Astrocyte (in vitro differentiated cells and primary cell): Measurements from ENCODE around the gene AOAH. TPM values are rescaled to one million over a fixed set of nuclear protein-coding genes. Genes with fewer than 3 reads are reported as not detected.

ENCODE experiments used
- DNase-seq: peaks from one replicate; pipeline ENCODE4 v3.0.0-alpha.2; 2010; ENCODE audit warnings: low read depth
- FAIRE-seq: peaks from 2 replicates; lab custom pipeline; 2011; peaks lifted over from hg19 to GRCh38; lab: Jason Lieb, UNC
- H2AFZ ChIP-seq: 2 replicates; pipeline ENCODE4 v1.6.0; 2012; ENCODE audit warnings: low read depth, low read length, inconsistent platforms
- H3K27ac ChIP-seq: 2 replicates; pipeline ENCODE4 v1.5.1; 2011; ENCODE audit warnings: low read depth, low read length, inconsistent platforms
- H3K27me3 ChIP-seq: 2 replicates; pipeline ENCODE4 v1.6.0; 2011; ENCODE audit warnings: low read length, inconsistent platforms; ENCODE audit not compliant: insufficient read depth
- H3K36me3 ChIP-seq: 2 replicates; pipeline ENCODE4 v1.5.1; 2011; ENCODE audit warnings: low read length, inconsistent platforms; ENCODE audit not compliant: insufficient read depth
- H3K4me1 ChIP-seq: 2 replicates; pipeline ENCODE4 v1.5.1; 2011; ENCODE audit warnings: low read length, inconsistent platforms; ENCODE audit not compliant: insufficient read depth
- H3K4me2 ChIP-seq: 2 replicates; pipeline ENCODE4 v1.6.0; 2012; ENCODE audit warnings: low read length, inconsistent platforms
- H3K4me3 ChIP-seq: 2 replicates; pipeline ENCODE4 v1.5.1; 2011; ENCODE audit warnings: low read depth, mild to moderate bottlenecking, low read length, inconsistent platforms; ENCODE audit not compliant: insufficient read depth
- H3K79me2 ChIP-seq: 2 replicates; pipeline ENCODE4 v1.6.0; 2012; ENCODE audit warnings: mild to moderate bottlenecking, low read length, inconsistent platforms; ENCODE audit not compliant: insufficient read depth
- H3K9ac ChIP-seq: 2 replicates; pipeline ENCODE4 v1.6.0; 2012; ENCODE audit warnings: mild to moderate bottlenecking, low read length, inconsistent platforms
- H3K9me3 ChIP-seq: 2 replicates; pipeline ENCODE4 v1.5.1; 2012; ENCODE audit warnings: low read depth, mild to moderate bottlenecking, low read length, inconsistent platforms; ENCODE audit not compliant: insufficient read depth
- H4K20me1 ChIP-seq: 2 replicates; pipeline ENCODE4 v1.6.0; 2012; ENCODE audit warnings: low read length, inconsistent platforms; ENCODE audit not compliant: insufficient read depth
- H3K27ac Mint-ChIP-seq: one replicate; pipeline ENCODE4 v1.8.0; 2021; ENCODE audit warnings: mild to moderate bottlenecking, mixed read lengths; ENCODE audit not compliant: unreplicated experiment
- H3K27me3 Mint-ChIP-seq: one replicate; pipeline ENCODE4 v1.8.0; 2021; ENCODE audit warnings: low read depth, mixed read lengths; ENCODE audit not compliant: unreplicated experiment
- H3K36me3 Mint-ChIP-seq: one replicate; pipeline ENCODE4 v1.8.0; 2021; ENCODE audit warnings: low read depth, mixed read lengths; ENCODE audit not compliant: unreplicated experiment
- H3K4me1 Mint-ChIP-seq: one replicate; pipeline ENCODE4 v1.8.0; 2021; ENCODE audit warnings: low read depth, mixed read lengths; ENCODE audit not compliant: unreplicated experiment
- H3K4me3 Mint-ChIP-seq: one replicate; pipeline ENCODE4 v1.8.0; 2021; ENCODE audit warnings: mild to moderate bottlenecking, moderate library complexity, mixed read lengths; ENCODE audit not compliant: unreplicated experiment
- H3K9me3 Mint-ChIP-seq: one replicate; pipeline ENCODE4 v1.8.0; 2021; ENCODE audit warnings: mild to moderate bottlenecking, mixed read lengths; ENCODE audit not compliant: unreplicated experiment
- EZH2 ChIP-seq: IDR thresholded peaks from 2 replicates; pipeline ENCODE4 v1.6.1; 2012; ENCODE audit warnings: mild to moderate bottlenecking, low read length, inconsistent platforms; ENCODE audit not compliant: insufficient read depth
- total RNA-seq: library from RNA; stranded (reverse); gene quantifications from 2 replicates; pipeline ENCODE4 v1.2.1, GENCODE V29; 2021
- TF ChIP-seq, protein P1 (sequence below): IDR thresholded peaks from 2 replicates; pipeline ENCODE4 v1.5.1; 2011; ENCODE audit warnings: low read depth, mild to moderate bottlenecking, inconsistent platforms, low read length, moderate library complexity; ENCODE audit not compliant: insufficient read depth

Gene AOAH
- total RNA-seq, 1 donor from 2014 or later = not detected

DNA sequence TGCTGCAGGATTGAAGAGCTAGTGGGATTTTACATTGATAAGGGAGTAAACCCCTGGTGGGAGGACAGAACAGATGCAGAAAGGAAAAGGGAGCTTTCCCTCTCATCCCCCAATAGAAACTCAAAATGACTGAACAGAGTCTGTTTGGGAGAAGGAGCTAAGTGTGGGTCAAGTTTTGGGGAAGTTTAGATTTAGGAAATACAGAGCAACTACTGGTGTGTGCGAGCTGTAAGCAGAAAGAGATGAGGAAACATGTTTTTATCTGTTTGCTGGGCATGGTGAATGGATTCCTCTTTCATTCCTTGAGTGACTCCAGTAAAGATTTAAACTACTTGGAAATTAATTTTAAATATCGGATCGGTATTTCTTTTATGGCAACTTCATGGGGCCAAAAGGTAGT lies 132.7 kb downstream of the AOAH start:
- Mint-ChIP-seq H3K27ac (no peak overlapping the region), H3K36me3 (no peaks in the 10 kb centered on the region)

DNA sequence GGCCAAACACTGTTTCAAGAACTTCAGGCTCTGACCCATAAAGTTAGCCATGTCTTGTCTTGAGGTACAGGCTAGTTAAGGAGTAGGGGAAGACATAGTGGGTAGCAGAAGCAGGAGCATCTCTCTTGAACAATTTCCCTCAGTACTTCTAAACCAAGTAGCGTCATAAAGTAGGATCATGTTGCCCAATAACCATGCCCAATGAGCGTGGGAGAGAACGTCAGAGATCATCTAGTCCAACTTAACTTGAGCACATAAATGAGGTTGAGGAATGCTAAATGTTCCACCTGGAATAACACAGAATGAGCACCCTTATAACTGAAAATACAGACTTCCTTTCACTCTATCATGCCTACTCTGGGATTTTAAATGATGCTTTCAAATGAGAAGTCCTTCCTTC lies 134.9 kb downstream of the AOAH start:
- Histone ChIP-seq H3K79me2 (no peaks in the 10 kb centered on the region), H3K4me3 (no peak overlapping the region), H3K27ac (no peak overlapping the region), H3K4me1 (no peaks in the 10 kb centered on the region), H3K9me3 (no peaks in the 10 kb centered on the region), H2AFZ (no peak overlapping the region), H3K9ac (no peak overlapping the region), H3K4me2 (no peak overlapping the region), H3K36me3 (no peaks in the 10 kb centered on the region), H4K20me1 (no peaks in the 10 kb centered on the region), H3K27me3 (peaks cover 2% of the 10 kb centered on the region)
- TF ChIP-seq, protein P1, sequence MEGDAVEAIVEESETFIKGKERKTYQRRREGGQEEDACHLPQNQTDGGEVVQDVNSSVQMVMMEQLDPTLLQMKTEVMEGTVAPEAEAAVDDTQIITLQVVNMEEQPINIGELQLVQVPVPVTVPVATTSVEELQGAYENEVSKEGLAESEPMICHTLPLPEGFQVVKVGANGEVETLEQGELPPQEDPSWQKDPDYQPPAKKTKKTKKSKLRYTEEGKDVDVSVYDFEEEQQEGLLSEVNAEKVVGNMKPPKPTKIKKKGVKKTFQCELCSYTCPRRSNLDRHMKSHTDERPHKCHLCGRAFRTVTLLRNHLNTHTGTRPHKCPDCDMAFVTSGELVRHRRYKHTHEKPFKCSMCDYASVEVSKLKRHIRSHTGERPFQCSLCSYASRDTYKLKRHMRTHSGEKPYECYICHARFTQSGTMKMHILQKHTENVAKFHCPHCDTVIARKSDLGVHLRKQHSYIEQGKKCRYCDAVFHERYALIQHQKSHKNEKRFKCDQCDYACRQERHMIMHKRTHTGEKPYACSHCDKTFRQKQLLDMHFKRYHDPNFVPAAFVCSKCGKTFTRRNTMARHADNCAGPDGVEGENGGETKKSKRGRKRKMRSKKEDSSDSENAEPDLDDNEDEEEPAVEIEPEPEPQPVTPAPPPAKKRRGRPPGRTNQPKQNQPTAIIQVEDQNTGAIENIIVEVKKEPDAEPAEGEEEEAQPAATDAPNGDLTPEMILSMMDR = no peak
- TF ChIP-seq EZH2 = no peak
- Mint-ChIP-seq H3K4me3 (no peak overlapping the region), H3K9me3 (no peaks in the 10 kb centered on the region), H3K36me3 (no peaks in the 10 kb centered on the region), H3K27ac (no peak overlapping the region), H3K4me1 (no peaks in the 10 kb centered on the region), H3K27me3 (no peaks in the 10 kb centered on the region)
- DNase-seq (no peak), FAIRE-seq (no peak)

More for the DNA sequence above, 132.7 kb downstream of the AOAH start:
- no peaks in the 10 kb centered on the region for H3K4me1 ChIP-seq
- H3K36me3 ChIP-seq = no peaks in the 10 kb centered on the region
- H3K27ac ChIP-seq = no peak overlapping the region
- H3K4me1 Mint-ChIP-seq = no peaks in the 10 kb centered on the region
- no peak for DNase-seq
- H3K27me3 ChIP-seq = peaks cover 2% of the 10 kb centered on the region
- no peak overlapping the region for H3K4me3 ChIP-seq
- H3K4me2 ChIP-seq = no peak overlapping the region
- H3K9me3 Mint-ChIP-seq = no peaks in the 10 kb centered on the region
- TF ChIP-seq, protein P1 = no peak
- no peak for TF ChIP-seq EZH2
- FAIRE-seq = no peak
- H3K79me2 ChIP-seq = no peaks in the 10 kb centered on the region
- no peaks in the 10 kb centered on the region for H3K27me3 Mint-ChIP-seq
- H3K9ac ChIP-seq = no peak overlapping the region
- no peaks in the 10 kb centered on the region for H3K9me3 ChIP-seq
- H2AFZ ChIP-seq = no peak overlapping the region
- H4K20me1 ChIP-seq = no peaks in the 10 kb centered on the region
- no peak overlapping the region for H3K4me3 Mint-ChIP-seq

DNA sequence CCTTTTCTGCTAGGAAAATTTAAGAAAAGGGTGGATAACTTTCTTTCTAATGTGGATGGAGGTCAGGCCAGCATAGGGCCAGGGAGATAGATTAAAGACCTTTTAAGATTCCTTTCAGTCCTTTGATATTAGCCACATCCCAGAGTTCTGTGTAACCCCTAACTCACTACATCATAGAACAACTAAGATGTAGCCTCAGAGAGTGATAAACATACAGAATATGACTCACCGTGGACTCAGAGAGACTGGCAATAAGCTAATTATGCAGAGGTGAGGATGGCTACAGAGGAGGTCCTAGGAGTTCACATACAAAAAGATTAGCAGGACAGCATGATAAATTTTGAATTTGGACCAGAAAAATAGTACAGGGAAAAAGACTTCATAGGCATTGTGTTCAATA lies 141.0 kb downstream of the AOAH start:
- no peak for TF ChIP-seq EZH2
- TF ChIP-seq, protein P1 = no peak
- H3K27ac ChIP-seq = no peak overlapping the region
- H3K9ac ChIP-seq = no peak overlapping the region
- no peaks in the 10 kb centered on the region for H3K79me2 ChIP-seq
- Mint-ChIP-seq H3K27ac (no peak overlapping the region), H3K27me3 (no peaks in the 10 kb centered on the region), H3K9me3 (no peaks in the 10 kb centered on the region), H3K36me3 (no peaks in the 10 kb centered on the region), H3K4me3 (no peak overlapping the region), H3K4me1 (peaks cover 6% of the 10 kb centered on the region)
- no peaks in the 10 kb centered on the region for H3K9me3 ChIP-seq
- no peak overlapping the region for H3K4me2 ChIP-seq
- no peaks in the 10 kb centered on the region for H3K36me3 ChIP-seq
- FAIRE-seq = no peak
- H3K27me3 ChIP-seq = no peaks in the 10 kb centered on the region
- no peaks in the 10 kb centered on the region for H4K20me1 ChIP-seq
- H3K4me1 ChIP-seq = no peaks in the 10 kb centered on the region
- H3K4me3 ChIP-seq = no peak overlapping the region
- peak; percentile 25 for DNase-seq
- H2AFZ ChIP-seq = no peak overlapping the region
